HCT116 (cell line): ENCODE measurements around the gene HSPG2.

ENCODE experiments used
- ELF1 ChIP-seq: IDR thresholded peaks from 2 replicates; pipeline ENCODE4 v1.6.1; 2012; ENCODE audit warnings: low read depth, borderline replicate concordance
- EZH2 ChIP-seq: fragments of 200-600 bp; sonication (generic); IDR thresholded peaks from 2 replicates; pipeline ENCODE4 v1.6.1; 2017; ENCODE audit warnings: antibody characterized with exemption, mixed run types
- EZH2phosphoT487 ChIP-seq: fragments of 200-600 bp; IDR thresholded peaks from 2 replicates; pipeline ENCODE4 v1.6.1; 2018; ENCODE audit warnings: antibody characterized with exemption, borderline replicate concordance
- FOSL1 ChIP-seq: IDR thresholded peaks from 2 replicates; pipeline ENCODE4 v1.6.1; 2012; ENCODE audit warnings: low read depth
- JUND ChIP-seq: IDR thresholded peaks from 2 replicates; pipeline ENCODE4 v1.6.1; 2012
- POLR2A ChIP-seq: IDR thresholded peaks from 2 replicates; pipeline ENCODE4 v1.7.0; 2011; ENCODE audit warnings: borderline replicate concordance; ENCODE audit not compliant: insufficient read depth, insufficient read length; ENCODE audit errors: extremely low read depth
- POLR2AphosphoS5 ChIP-seq: IDR thresholded peaks from 2 replicates; pipeline ENCODE4 v1.6.1; 2011; ENCODE audit warnings: mild to moderate bottlenecking, low read depth, low read length, moderate library complexity
- RAD21 ChIP-seq: IDR thresholded peaks from 2 replicates; pipeline ENCODE4 v1.6.1; 2012; ENCODE audit warnings: low read depth, mild to moderate bottlenecking
- SIN3A ChIP-seq: IDR thresholded peaks from 2 replicates; pipeline ENCODE4 v1.6.1; 2012; ENCODE audit warnings: low read depth
- YY1 ChIP-seq: IDR thresholded peaks from 2 replicates; pipeline ENCODE4 v1.6.1; 2011; ENCODE audit warnings: low read length, low read depth, moderate library complexity, mild to moderate bottlenecking; ENCODE audit not compliant: insufficient replicate concordance; ENCODE audit errors: extremely low read depth
- ZFX ChIP-seq: fragments of 450-650 bp; IDR thresholded peaks from 2 replicates; pipeline ENCODE4 v1.6.1; 2017
- TF ChIP-seq, protein P1 (sequence below): IDR thresholded peaks from 2 replicates; pipeline ENCODE4 v1.6.1; 2012
- TF ChIP-seq, protein P2 (sequence below), 3 experiments: fragments of 200-600 bp in 1 of 3; sonication (generic) in 1 of 3; IDR thresholded peaks in 2 of 3; conservative IDR thresholded peaks in 1 of 3; 2 replicates each; pipeline ENCODE4 v1.5.1; 2012 to 2017; ENCODE audit warnings: low read depth in 2 of 3, low read length in 2 of 3, antibody characterized with exemption in 1 of 3, borderline replicate concordance in 1 of 3, control low read depth in 1 of 3, mild to moderate bottlenecking in 1 of 3, mixed read lengths in 1 of 3, mixed run types in 1 of 3, moderate library complexity in 1 of 3; ENCODE audit not compliant: insufficient read depth in 1 of 3
- TF ChIP-seq, protein P3 (sequence below): IDR thresholded peaks from 2 replicates; pipeline ENCODE4 v1.6.1; 2012; ENCODE audit warnings: low read depth

DNA sequence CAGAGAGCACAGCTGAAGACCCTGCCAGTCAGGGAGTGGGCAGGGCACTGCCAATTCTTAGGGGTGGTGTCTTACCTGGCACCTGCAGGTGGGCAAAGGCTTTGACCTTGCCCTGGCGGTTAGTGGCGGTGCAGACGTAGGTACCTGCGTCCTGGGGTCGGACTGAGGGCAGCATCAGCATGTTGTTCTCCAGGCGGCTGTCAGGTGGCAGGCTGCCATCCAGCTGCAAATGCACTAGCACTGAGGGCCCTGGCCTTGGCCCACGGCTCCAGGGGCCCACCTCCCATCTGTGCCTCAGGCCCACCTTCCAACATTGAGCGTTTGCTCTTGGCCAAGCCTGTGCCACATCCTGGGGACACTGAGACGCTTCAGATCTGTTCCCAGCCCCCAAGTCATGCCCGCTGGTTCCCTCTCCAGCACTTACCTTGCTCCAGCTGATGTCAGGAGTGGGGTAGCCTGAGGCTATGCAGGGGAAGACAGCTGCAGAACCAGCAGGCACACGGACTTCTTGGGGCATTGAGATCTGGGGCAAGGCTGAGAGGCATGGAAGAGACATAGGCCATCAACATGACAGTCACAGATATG, 103.6 kb downstream of the HSPG2 start:
- no peak for TF ChIP-seq POLR2A
- TF ChIP-seq, protein P1, sequence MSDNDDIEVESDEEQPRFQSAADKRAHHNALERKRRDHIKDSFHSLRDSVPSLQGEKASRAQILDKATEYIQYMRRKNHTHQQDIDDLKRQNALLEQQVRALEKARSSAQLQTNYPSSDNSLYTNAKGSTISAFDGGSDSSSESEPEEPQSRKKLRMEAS, result no peak
- TF ChIP-seq, protein P2, sequence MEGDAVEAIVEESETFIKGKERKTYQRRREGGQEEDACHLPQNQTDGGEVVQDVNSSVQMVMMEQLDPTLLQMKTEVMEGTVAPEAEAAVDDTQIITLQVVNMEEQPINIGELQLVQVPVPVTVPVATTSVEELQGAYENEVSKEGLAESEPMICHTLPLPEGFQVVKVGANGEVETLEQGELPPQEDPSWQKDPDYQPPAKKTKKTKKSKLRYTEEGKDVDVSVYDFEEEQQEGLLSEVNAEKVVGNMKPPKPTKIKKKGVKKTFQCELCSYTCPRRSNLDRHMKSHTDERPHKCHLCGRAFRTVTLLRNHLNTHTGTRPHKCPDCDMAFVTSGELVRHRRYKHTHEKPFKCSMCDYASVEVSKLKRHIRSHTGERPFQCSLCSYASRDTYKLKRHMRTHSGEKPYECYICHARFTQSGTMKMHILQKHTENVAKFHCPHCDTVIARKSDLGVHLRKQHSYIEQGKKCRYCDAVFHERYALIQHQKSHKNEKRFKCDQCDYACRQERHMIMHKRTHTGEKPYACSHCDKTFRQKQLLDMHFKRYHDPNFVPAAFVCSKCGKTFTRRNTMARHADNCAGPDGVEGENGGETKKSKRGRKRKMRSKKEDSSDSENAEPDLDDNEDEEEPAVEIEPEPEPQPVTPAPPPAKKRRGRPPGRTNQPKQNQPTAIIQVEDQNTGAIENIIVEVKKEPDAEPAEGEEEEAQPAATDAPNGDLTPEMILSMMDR (IDR thresholded peaks at IDR 0.05 in 2 of 3, conservative IDR thresholded peaks at IDR 0.05 in 1 of 3; ENCODE audit: borderline replicate concordance in 1 of 3, insufficient read depth in 1 of 3, low read depth in 2 of 3, low read length in 2 of 3), result no peak
- no peak for TF ChIP-seq FOSL1
- no peak for TF ChIP-seq JUND
- TF ChIP-seq YY1, result no peak
- TF ChIP-seq POLR2AphosphoS5, result no peak
- TF ChIP-seq, protein P3, sequence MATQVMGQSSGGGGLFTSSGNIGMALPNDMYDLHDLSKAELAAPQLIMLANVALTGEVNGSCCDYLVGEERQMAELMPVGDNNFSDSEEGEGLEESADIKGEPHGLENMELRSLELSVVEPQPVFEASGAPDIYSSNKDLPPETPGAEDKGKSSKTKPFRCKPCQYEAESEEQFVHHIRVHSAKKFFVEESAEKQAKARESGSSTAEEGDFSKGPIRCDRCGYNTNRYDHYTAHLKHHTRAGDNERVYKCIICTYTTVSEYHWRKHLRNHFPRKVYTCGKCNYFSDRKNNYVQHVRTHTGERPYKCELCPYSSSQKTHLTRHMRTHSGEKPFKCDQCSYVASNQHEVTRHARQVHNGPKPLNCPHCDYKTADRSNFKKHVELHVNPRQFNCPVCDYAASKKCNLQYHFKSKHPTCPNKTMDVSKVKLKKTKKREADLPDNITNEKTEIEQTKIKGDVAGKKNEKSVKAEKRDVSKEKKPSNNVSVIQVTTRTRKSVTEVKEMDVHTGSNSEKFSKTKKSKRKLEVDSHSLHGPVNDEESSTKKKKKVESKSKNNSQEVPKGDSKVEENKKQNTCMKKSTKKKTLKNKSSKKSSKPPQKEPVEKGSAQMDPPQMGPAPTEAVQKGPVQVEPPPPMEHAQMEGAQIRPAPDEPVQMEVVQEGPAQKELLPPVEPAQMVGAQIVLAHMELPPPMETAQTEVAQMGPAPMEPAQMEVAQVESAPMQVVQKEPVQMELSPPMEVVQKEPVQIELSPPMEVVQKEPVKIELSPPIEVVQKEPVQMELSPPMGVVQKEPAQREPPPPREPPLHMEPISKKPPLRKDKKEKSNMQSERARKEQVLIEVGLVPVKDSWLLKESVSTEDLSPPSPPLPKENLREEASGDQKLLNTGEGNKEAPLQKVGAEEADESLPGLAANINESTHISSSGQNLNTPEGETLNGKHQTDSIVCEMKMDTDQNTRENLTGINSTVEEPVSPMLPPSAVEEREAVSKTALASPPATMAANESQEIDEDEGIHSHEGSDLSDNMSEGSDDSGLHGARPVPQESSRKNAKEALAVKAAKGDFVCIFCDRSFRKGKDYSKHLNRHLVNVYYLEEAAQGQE, result no peak
- TF ChIP-seq EZH2, result no peak
- TF ChIP-seq SIN3A, result no peak
- no peak for TF ChIP-seq ELF1
- no peak for TF ChIP-seq EZH2phosphoT487
- TF ChIP-seq RAD21, result no peak
- no peak for TF ChIP-seq ZFX
